Lower leg skin (tissue), 3 donors: Measurements from ENCODE around the gene WDR73.

ENCODE experiments used
- POLR2A ChIP-seq, 2 donors: fragments of 450-650 bp; IDR thresholded peaks; one replicate each; pipeline ENCODE4 v1.6.1; 2016 to 2017; ENCODE audit warnings: antibody characterized with exemption in 2 of 2, mild to moderate bottlenecking in 1 of 2, moderate library complexity in 1 of 2
- TF ChIP-seq, protein P1 (sequence below), 3 donors: fragments of 450-650 bp; IDR thresholded peaks; one replicate each; pipeline ENCODE4 v1.5.1; 2016; ENCODE audit warnings: antibody characterized with exemption in 3 of 3, mild to moderate bottlenecking in 3 of 3, moderate library complexity in 2 of 3

DNA sequence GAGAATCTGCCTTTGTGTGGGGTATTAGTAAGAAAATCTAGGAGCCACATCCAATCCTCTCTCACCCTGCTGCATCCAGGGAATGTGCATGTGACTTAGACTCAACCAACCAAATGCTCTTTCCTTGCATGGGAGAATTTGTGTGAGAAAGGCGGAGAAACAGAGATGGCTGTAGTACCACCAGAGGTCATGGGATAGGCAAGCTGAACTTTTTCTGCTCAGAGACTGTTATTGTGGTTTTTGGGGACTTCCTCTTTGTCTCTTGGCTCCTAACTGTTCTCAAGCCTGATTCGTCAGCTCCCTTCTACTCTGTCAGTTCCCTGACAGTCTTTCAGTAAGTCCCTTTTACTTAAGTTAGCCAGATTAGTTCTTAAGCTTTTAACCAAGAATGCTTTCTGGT lies 55.8 kb downstream of the WDR73 start:
- TF ChIP-seq, protein P1, sequence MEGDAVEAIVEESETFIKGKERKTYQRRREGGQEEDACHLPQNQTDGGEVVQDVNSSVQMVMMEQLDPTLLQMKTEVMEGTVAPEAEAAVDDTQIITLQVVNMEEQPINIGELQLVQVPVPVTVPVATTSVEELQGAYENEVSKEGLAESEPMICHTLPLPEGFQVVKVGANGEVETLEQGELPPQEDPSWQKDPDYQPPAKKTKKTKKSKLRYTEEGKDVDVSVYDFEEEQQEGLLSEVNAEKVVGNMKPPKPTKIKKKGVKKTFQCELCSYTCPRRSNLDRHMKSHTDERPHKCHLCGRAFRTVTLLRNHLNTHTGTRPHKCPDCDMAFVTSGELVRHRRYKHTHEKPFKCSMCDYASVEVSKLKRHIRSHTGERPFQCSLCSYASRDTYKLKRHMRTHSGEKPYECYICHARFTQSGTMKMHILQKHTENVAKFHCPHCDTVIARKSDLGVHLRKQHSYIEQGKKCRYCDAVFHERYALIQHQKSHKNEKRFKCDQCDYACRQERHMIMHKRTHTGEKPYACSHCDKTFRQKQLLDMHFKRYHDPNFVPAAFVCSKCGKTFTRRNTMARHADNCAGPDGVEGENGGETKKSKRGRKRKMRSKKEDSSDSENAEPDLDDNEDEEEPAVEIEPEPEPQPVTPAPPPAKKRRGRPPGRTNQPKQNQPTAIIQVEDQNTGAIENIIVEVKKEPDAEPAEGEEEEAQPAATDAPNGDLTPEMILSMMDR (IDR thresholded peaks at IDR 0.05), result no peak
- TF ChIP-seq POLR2A (IDR thresholded peaks at IDR 0.05), result no peak
